Measurements from ENCODE around the gene VPS8.
A peak's percentile ranks its signal among the peaks of the same experiment; 100 is the strongest.
"Not testable (repeated sequence)": the region's sequence is repeated elsewhere in the genome, so short reads cannot be mapped to it uniquely, and the experiment has no call there.

Gene VPS8

GRCh38 chr3:184880276-184881019 lies 68.5 kb downstream of the VPS8 start:
- no peak for DNase-seq

GRCh38 chr3:184884359-184885017 lies 72.5 kb downstream of the VPS8 start:
- no peak for DNase-seq

GRCh38 chr3:184885112-184885511 lies 73.1 kb downstream of the VPS8 start:
- DNase-seq, result no peak

- DNase-seq, result no peak
These were observed 75.6 kb downstream of the VPS8 start for GRCh38 chr3:184887574-184887973.

- DNase-seq, result no peak
These were observed 77.4 kb downstream of the VPS8 start for GRCh38 chr3:184889312-184889904.

DNA sequence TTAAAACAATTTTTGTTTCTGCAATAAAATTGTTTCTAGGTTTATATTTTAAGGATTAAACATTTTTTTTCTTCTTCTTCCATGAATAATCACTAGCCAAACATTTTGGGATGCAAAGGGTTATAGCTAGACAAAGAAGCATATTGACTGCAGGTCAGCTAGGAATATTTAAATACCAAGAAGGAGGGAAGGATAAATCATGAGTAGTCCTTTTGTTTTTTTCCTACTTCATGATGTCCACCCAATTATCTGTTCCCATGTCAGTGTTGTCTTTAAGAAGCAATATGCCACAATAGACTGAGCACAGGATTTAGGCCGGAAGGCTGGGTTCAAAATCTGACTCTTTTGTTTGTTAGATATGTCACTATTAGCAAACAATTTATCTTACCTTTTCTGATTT lies 82.1 kb downstream of the VPS8 start:
- no peak for DNase-seq

DNA sequence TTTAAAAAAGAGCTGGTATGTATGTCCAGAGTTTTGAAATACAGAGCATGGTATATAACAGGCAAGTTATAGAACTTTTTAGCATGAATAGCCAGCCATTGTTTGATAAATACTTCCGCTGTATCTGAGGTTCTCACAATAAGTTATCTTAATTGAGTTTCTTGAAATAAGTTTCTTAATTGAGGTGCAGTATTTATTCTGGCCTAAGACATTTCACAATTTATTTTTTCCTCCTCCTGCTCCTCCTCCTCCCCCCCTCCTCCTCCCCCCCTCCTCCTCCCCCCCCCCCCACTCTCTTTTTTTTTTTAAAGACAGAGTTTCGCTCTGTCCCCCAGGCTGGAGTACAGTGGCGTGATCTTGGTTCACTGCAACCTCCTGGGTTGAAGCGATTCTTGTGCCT lies 83.4 kb downstream of the VPS8 start:
- no peak for DNase-seq

- DNase-seq, result no peak
These were observed 84.4 kb downstream of the VPS8 start for GRCh38 chr3:184896336-184896735.

DNA sequence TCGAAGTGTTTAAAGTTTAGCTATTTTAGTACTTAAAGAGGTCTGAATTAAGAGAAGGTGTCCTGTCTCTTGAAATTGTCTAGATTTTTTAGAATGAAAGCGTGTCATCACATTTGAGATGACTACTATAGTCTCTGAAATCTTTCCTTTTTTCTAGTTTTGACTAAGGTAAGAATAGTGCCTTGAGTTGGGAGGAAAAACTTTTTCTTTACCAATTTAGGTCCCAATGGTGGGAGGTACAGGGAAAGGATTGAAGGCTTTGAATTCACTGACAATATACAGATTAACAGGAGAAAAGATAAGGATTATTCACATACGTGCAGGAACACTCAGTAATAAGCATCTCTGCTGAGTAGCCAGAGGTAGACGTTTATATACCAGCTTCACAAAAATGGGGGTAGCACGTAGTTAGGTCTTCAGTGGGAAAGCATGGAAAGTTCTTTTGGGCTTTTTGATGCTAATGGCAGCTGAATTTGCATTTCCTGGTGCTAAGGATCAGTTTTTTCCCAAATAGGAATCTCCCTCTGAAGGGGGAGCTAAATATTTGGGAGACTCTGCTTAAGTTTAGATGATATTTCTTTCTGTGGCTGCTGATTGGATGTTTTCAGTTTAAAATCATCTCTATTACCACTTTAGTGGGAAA lies 88.1 kb downstream of the VPS8 start:
- no peak for DNase-seq

DNA sequence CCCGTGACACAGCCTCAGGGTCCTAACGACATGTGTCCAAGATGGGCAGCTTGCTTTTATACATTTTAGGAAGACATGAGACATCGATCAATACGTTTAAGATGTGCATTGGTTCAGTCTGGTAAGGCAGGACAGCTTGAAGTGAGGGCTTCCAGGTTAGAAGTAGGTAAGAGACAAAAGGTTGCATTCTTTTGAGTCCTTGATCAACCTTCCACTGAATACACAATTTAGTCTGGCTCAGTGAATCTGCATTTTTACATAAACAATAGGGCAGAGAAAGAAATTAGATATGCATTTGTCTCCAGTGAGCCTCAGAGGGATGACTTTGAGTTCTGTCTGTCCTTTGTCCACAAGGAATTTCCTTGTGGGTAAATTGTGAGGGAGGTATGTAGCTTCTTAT lies 95.1 kb downstream of the VPS8 start:
- not testable (repeated sequence) for DNase-seq

- DNase-seq, result no peak
These were observed 96.0 kb downstream of the VPS8 start for GRCh38 chr3:184907681-184908649.

DNA sequence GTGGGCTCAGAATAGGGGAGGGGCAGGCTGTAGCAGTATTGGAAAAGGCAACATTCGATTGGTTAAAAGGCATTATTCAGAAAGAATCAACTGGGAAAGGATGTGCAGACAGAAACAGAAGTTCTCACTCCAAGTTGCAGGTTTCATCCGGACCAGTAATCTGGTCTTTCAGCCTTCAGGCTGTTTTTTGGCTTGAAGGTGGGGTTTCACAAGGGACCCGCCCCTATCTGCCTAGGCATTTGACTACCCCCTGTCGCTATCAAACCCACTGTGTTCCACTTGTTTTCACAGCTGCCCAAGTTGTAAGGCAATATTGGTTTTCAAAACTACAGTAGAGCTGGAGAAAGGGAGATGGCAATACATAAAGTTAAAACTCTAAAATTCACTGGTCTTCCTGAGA lies 96.9 kb downstream of the VPS8 start:
- no peak for DNase-seq

- no peak for DNase-seq
These were observed 98.7 kb downstream of the VPS8 start for GRCh38 chr3:184910664-184911063.

GRCh38 chr3:184911570-184911969 lies 99.6 kb downstream of the VPS8 start:
- DNase-seq, result peak; percentile 65

DNA sequence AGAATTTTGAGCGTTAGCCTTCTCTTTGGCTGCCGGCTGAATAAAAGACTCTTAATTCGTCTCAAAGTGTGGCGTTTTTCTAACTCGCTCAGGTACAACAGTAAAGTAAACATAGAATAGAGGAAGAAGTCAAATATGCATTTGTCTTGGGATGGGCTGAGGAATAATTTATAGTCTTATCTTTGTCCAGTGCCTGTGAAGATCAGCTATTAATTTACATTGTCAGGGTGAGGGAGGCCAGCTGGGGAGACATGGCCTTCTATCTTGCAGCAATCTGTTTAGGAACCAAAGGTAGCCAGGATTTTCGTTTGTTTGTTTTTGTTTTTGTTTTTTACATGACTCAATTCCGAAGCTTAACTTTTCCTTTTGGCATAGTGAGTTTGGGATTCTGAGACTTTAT lies 100.2 kb downstream of the VPS8 start:
- DNase-seq, result no peak

DNA sequence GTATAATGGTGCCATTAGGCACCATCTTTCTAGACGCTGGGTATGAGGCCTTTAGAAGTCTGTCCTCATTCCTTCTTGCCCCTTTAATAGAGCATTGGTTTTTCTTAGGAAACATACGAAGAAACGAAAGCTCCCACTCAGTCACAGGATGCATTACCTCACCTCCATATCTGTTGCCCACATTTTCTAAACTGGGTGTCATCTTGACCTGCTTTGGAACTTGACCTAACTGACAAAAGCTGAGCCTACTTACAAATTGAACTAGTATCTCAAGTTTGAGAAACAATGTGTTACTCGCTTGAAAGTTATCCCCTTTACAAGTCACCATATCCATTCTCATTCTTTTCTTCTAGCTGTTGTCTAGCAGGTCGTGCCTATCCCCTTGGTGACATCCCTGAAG lies 102.7 kb downstream of the VPS8 start:
- DNase-seq, result no peak

DNA sequence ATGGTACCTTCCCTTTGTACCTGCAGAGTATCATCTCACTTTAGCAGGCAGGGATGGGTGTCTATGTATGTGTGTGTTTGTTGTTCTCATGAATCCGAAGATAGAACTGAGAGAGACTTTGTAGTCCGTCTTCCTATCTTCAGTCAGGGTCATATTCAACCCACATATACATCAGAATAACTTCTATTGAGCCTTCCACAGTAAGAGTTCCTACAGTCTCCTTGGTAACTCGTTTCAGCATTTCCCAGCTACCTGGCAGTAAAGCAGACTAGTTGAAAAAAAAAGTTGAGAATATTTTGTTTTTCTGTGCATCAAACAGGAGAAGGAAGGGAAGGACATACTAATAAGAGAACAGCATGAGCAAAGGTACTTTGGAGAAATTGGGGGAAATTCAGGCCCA lies 106.8 kb downstream of the VPS8 start:
- DNase-seq, result no peak

- no peak for DNase-seq
These were observed 107.7 kb downstream of the VPS8 start for GRCh38 chr3:184919651-184920050.

DNA sequence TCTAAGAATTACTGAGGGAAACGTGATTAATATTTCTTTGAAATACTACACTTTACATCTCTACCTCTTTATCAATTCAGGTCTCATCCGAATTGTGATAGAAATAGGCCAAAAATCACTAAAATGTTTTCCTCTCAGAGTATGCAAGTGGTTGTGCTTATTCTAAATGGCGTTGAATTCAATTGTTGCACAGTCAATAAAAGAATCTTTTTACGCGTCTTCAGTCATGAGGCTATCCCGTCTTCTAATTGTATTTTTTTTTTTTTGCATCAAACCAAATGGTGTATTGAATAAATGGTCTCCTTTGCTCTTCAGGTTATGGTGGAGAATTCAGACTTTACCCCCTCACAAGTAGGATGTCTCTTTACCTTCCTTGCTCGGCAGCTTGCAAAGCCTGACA lies 112.6 kb downstream of the VPS8 start:
- DNase-seq, result no peak

DNA sequence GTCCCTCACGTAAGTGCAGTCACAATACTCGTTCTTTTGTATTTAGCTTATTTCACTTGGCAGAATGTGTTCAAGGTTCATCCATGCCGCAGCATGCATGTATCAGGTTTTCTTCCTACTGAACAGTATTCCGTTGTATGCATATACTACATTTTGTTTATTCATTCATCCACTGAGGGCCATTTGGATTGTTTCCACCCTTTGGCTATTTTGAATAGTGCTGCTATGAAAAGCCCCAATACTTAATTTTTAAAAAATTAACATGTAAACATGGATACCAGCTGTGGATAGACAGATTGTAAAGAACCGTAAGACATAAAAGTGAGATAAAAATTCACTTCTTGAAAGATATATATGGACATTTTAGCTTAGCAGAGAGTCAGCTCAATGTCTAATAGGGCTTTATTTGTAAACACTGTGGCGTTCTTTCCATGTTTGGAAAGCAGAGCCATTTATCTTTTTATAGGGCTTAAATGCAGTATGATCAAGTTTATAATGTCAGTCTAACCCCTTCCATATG lies 115.9 kb downstream of the VPS8 start:
- no peak for DNase-seq

GRCh38 chr3:184932777-184933176 lies 120.8 kb downstream of the VPS8 start:
- DNase-seq, result no peak

GRCh38 chr3:184937611-184938010 lies 125.6 kb downstream of the VPS8 start:
- DNase-seq, result peak; percentile 30

Measured in NCI-H82 (cell line).